Stomach (tissue), 4 donors: ENCODE data around the gene LRCH1.

Experiments used
- EP300 ChIP-seq: sonication (generic); formaldehyde crosslinking; IDR thresholded peaks from one replicate; pipeline ENCODE4 v1.6.1; 2017; ENCODE audit warnings: antibody characterized with exemption
- POLR2A ChIP-seq, 4 donors: fragments of 450-650 bp; IDR thresholded peaks; one replicate each; pipeline ENCODE4 v1.6.1; 2016; ENCODE audit warnings: antibody characterized with exemption in 4 of 4, control low read depth in 2 of 4, mild to moderate bottlenecking in 1 of 4, moderate library complexity in 1 of 4
- POLR2AphosphoS5 ChIP-seq, 3 donors: sonication (generic); formaldehyde crosslinking; IDR thresholded peaks; one replicate each; pipeline ENCODE4 v1.6.1; 2016; ENCODE audit warnings: antibody characterized with exemption in 3 of 3
- TF ChIP-seq, protein P1 (sequence below), 7 experiments: fragments of 450-650 bp in 4 of 7; fragments of 200-600 bp in 3 of 7; sonication (generic) in 3 of 7; IDR thresholded peaks; one replicate each; pipeline ENCODE4 v1.5.1; 2016 to 2019; ENCODE audit warnings: antibody characterized with exemption in 7 of 7, control low read depth in 2 of 7, mild to moderate bottlenecking in 1 of 7

DNA sequence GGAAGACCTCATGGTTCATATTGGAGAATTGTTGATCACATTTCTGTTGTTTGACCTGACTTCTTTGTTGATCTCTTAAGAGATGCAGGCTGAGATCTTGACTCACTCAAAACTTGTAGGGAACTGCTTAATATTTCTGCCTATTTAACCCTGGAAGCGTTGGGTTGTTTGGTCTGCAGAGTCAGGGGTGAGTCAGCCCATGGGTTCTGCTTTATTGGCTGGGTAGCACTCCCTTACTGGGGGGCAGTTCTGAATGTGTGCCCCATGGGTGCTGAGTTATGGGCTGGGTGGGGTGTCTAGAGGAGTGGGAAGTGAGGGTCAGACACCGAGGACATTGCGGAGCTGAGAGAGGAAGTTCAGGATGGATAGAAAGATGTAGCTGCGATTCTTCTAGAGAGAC lies 87.9 kb downstream of the LRCH1 start:
- TF ChIP-seq, protein P1, sequence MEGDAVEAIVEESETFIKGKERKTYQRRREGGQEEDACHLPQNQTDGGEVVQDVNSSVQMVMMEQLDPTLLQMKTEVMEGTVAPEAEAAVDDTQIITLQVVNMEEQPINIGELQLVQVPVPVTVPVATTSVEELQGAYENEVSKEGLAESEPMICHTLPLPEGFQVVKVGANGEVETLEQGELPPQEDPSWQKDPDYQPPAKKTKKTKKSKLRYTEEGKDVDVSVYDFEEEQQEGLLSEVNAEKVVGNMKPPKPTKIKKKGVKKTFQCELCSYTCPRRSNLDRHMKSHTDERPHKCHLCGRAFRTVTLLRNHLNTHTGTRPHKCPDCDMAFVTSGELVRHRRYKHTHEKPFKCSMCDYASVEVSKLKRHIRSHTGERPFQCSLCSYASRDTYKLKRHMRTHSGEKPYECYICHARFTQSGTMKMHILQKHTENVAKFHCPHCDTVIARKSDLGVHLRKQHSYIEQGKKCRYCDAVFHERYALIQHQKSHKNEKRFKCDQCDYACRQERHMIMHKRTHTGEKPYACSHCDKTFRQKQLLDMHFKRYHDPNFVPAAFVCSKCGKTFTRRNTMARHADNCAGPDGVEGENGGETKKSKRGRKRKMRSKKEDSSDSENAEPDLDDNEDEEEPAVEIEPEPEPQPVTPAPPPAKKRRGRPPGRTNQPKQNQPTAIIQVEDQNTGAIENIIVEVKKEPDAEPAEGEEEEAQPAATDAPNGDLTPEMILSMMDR (IDR thresholded peaks at IDR 0.05) = no peak
- TF ChIP-seq POLR2A (IDR thresholded peaks at IDR 0.05) (no peak), POLR2AphosphoS5 (IDR thresholded peaks at IDR 0.05) (no peak), EP300 (no peak)
